PC-3 (cell line): Measurements from ENCODE around the gene CCDC192.

ENCODE experiments used
- CTCF ChIP-seq: fragments of 300-600 bp; sonication (generic); conservative IDR thresholded peaks from 2 replicates; pipeline ENCODE4 v1.5.1; 2017; ENCODE audit warnings: antibody characterized with exemption, low read depth, mild to moderate bottlenecking, low read length
- EZH2 ChIP-seq: fragments of 300-600 bp; sonication (generic); IDR thresholded peaks from one replicate; pipeline ENCODE4 v1.6.1; 2017; ENCODE audit warnings: antibody characterized with exemption, mild to moderate bottlenecking, low read length; ENCODE audit not compliant: unreplicated experiment

GRCh38 chr5:127804886-127805426 is 101.8 kb downstream of the CCDC192 start:
- TF ChIP-seq CTCF (no peak), EZH2 (no peak)
